GM21723 (cell line): ENCODE data around the gene NPAS3.

Experiments used
- ATAC-seq: cut with Tn5 transposase; IDR thresholded peaks from one replicate; pipeline ENCODE4 v1.9.1; 2021; ENCODE audit warnings: mild to moderate bottlenecking, moderate library complexity; ENCODE audit not compliant: unreplicated experiment

NPAS3 gene

GRCh38 chr14:33369041-33369440 is 430.4 kb downstream of the NPAS3 start:
- ATAC-seq: no peak

GRCh38 chr14:33369972-33370371 is 431.3 kb downstream of the NPAS3 start:
- peak; percentile 98 for ATAC-seq

GRCh38 chr14:33370426-33370825 is 431.7 kb downstream of the NPAS3 start:
- no peak for ATAC-seq

GRCh38 chr14:33375196-33375595 is 436.5 kb downstream of the NPAS3 start:
- no peak for ATAC-seq

GRCh38 chr14:33375786-33376185 is 437.1 kb downstream of the NPAS3 start:
- ATAC-seq: no peak

GRCh38 chr14:33376510-33376909 is 437.8 kb downstream of the NPAS3 start:
- no peak for ATAC-seq

GRCh38 chr14:33377596-33378390 is 439.1 kb downstream of the NPAS3 start:
- peak; percentile 88 for ATAC-seq

- ATAC-seq: no peak
Observed at GRCh38 chr14:33381717-33382116, 443.0 kb downstream of the NPAS3 start.

GRCh38 chr14:33386140-33386539 is 447.5 kb downstream of the NPAS3 start:
- no peak for ATAC-seq

GRCh38 chr14:33386781-33387180 is 448.1 kb downstream of the NPAS3 start:
- ATAC-seq: no peak

- no peak for ATAC-seq
Observed at GRCh38 chr14:33390335-33390734, 451.7 kb downstream of the NPAS3 start.

- ATAC-seq: no peak
Observed at GRCh38 chr14:33393231-33393894, 454.7 kb downstream of the NPAS3 start.

- no peak for ATAC-seq
Observed at GRCh38 chr14:33393895-33394368, 455.3 kb downstream of the NPAS3 start.

GRCh38 chr14:33401311-33401710 is 462.6 kb downstream of the NPAS3 start:
- ATAC-seq: no peak

GRCh38 chr14:33402604-33403003 is 463.9 kb downstream of the NPAS3 start:
- no peak for ATAC-seq

GRCh38 chr14:33404054-33404453 is 465.4 kb downstream of the NPAS3 start:
- no peak for ATAC-seq

GRCh38 chr14:33404964-33405574 is 466.4 kb downstream of the NPAS3 start:
- ATAC-seq: no peak

- ATAC-seq: no peak
Observed at GRCh38 chr14:33406766-33407165, 468.1 kb downstream of the NPAS3 start.

GRCh38 chr14:33408291-33408690 is 469.6 kb downstream of the NPAS3 start:
- ATAC-seq: no peak

GRCh38 chr14:33412450-33412849 is 473.8 kb downstream of the NPAS3 start:
- no peak for ATAC-seq

GRCh38 chr14:33413381-33413780 is 474.7 kb downstream of the NPAS3 start:
- ATAC-seq: no peak

GRCh38 chr14:33414041-33414440 is 475.4 kb downstream of the NPAS3 start:
- ATAC-seq: no peak
